Activated naive CD4-positive, alpha-beta T cell treated with Interleukin-2 at 50 U/mL for 16 hours (primary cell): ENCODE measurements around the gene PIEZO1.
"Not testable (repeated sequence)": the region's sequence is repeated elsewhere in the genome, so short reads cannot be mapped to it uniquely, and the experiment has no call there.

Experiments used
- DNase-seq: peaks from one replicate; pipeline ENCODE4 v3.0.0-alpha.2; 2020

PIEZO1 gene

DNA sequence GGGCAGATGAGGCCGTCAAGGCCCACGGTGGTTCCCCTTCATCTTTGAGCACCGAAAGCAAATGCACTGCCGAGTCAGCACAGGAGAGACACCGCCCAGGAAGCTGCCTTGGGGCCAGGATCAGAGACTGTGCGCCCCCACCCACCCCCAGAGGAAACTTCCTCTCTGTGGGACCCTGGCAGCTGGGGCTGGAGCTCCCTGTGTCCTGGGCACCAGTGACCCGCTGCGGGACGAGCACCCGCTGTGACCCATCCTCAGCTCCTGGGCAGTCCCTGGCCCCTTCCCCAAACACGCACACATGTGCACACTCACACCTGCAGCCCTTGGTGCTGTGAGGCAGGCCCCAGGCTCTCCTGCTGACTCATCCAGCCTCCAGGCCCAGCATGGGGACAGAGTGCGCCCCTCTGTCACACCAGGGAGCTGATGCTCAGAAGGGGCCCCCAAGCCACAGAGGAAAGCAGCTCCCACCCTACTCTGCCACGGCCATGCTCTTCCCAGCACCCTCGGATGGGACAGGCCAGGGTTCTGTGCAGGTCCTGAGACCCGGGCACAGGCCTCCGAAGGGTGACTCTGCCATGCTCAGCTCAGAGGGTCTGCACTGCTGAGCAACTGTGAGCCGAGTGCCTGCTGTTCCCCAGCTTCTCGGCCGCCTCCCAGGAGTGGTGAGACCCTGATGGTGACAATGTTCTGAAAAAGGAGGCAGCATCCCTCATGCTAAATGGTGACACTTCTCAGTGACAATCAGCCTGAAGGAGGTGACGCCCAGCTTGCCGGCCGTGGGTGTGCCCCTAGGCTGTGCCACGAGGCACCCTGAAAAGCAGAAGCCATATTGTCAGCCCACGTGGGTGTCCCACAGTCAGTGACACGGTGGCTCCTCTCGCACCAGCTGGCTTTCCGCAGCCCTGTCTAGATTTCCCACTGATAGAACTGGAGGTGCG lies 3.6 kb downstream of the PIEZO1 start:
- DNase-seq, result peak; percentile 82

DNA sequence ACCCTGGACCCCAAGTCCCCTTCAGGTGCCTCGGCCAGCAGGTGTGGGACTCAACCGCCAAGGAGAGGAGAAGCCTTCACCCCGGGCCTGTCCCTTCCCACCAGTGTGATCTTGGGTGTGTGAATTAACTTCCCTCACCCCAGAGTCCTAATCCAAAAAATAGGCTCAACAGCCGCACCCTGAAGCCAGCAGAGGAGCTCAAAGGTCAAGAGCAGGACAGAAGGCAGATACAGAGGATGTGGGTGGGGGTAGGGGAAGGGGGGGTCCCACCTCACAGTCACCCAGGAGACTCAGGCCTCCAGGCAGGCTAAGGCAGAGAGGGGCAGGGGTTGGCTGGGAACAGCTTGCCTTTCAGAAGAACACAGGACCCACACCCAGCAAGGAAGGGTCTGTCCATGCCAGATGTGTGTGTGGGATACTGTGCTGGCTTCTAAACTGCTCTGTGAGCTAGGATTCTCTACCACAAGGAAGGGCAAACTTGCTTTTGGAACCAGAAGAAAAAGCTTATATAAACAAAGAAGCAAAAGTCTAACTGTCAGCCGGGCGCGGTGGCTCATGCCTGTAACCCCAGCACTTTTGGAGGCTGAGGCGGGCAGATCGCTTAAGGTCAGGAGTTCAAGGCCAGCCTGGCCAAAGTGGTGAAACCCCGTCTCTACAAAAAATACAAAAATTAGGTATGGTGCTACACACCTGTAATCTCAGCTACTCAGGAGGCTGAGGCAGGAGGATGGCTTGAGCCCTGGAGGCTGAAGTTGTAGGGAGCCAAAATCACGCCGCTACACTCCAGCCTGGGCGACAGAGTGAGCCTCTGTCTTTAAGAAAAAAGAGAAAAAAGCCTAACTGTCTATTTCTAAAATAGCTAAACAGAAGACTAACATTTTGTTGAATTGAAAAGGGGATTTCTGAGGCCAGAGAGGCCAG lies 4.6 kb downstream of the PIEZO1 start:
- DNase-seq, result no peak

GRCh38 chr16:88779406-88780141 lies 5.4 kb downstream of the PIEZO1 start:
- no peak for DNase-seq

DNA sequence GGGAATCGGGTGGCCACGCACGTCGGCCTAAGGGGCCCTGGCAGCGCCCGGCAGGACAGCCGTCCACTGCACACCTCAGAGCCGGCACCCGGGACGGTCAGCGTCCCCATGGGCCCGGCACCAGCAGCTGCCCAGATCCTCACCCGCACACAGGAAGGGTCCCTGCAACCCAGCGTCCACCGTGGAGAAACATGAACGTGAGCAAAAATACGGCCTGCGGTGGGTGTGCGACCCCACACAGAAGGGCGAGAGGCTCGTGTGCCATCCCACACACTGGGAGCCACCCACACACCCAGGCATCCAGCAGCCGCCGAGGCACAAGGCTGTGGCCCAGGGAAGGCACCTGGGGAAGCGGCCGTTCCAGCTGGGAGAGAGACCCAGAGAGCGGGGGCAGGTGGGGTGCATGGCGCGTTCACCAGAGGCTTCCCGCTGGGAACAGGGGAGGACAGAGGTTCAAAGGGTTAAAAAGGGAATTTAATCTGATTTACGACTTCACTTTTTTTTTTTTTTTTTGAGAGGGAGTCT lies 6.4 kb downstream of the PIEZO1 start:
- DNase-seq, result no peak

GRCh38 chr16:88778271-88778525 lies 6.8 kb downstream of the PIEZO1 start:
- no peak for DNase-seq

DNA sequence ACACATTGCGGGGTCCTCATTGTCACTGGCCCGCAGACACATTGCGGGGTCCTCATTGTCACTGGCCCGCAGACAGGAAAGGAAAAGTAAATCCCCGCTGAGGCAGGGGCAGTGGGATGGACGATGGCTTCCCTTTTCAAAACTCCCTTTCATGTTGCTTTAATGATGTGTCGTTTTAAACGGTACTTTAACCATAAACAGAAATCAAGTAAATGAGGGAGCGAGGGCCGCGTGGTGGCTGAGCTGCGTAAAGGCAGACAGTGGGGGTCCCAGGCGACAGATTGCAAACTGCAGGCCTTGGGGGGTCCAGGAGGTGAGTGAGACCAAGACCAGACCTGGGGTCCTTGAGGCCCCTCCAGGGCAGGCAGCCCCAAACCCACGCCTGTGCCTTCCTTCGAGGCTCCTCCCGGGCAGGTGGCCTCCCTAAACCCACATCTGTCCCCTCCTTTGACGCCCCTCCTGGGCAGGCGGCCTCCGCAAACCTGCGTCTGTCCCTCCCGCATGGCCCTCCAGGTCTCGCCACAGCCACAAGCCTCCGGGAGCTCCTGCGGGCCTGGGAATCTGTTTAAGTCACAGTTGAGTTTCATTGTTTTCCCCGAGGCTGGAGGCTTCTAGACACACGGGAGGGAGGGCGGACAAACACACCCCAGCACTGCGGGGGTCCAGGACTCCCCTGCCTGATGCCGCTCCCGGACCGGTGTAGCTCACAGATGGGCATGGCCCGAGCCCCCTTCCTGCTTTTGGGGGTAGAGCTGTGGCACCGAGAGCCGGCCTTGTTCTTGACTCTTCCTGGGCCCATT lies 7.3 kb downstream of the PIEZO1 start:
- no peak for DNase-seq

GRCh38 chr16:88775825-88776224 lies 9.2 kb downstream of the PIEZO1 start:
- DNase-seq, result no peak

DNA sequence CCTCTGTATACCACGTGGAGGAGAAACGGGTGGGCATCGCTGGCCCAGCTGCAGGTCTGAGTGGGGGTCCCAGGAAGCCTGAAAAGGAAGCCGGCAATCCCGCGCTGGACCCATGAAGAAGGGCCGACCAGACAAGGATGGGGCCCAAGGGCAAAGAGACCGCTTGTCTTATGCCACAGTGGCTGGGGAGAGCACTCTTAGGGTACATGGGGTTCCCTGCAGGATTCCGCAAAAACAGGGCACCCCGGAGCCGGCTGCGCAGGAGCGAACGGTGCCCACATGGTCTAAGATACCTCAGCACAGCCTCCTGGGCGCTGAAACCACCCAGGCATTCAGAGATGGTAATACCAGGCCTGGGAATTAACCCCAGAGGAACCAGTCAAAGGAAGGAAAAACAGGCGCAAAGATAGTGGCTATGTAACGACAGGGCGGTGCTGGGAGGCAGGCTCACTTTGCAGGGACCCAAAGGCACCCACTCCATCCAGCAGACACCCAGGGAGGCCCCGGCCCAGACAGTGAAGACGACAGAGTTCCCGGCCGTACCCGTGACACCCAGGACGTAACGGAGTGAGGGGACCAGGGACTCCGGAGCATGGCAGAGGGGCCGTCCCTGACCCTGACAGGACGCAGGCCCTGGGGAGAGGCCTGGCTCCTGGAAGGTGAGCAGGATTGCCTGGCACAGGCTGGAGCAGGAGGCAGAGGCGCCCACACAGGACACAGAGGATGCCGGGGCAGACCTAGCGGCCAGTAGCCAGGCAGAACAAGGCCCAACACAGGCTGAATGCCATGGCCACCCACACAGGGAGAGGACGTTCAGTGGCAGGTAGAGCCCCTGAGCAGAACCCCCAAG lies 10.3 kb downstream of the PIEZO1 start:
- no peak for DNase-seq

DNA sequence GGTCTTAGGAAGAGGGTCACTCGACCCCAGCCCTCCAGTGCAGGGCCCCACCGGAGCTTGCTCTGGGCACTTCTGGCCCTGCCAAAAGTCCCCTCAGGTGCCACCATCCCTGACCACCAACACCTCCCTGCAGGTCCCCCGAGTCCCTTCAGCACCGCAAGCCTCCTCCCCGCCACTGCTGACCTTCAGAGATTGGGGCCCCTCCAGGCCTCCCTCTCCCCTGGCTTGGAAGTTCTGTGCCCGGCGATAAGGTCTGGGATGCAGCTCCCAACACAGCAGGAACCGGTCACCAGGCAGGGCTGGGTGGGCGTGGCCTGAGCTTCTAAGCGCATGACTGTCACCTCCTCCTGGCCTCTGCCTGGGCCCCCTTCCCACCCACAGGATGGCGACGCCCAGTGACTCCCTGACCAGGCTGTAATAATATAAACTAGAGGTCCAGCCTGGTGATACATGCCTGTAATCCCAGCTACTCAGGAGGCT lies 11.2 kb downstream of the PIEZO1 start:
- DNase-seq, result no peak

DNA sequence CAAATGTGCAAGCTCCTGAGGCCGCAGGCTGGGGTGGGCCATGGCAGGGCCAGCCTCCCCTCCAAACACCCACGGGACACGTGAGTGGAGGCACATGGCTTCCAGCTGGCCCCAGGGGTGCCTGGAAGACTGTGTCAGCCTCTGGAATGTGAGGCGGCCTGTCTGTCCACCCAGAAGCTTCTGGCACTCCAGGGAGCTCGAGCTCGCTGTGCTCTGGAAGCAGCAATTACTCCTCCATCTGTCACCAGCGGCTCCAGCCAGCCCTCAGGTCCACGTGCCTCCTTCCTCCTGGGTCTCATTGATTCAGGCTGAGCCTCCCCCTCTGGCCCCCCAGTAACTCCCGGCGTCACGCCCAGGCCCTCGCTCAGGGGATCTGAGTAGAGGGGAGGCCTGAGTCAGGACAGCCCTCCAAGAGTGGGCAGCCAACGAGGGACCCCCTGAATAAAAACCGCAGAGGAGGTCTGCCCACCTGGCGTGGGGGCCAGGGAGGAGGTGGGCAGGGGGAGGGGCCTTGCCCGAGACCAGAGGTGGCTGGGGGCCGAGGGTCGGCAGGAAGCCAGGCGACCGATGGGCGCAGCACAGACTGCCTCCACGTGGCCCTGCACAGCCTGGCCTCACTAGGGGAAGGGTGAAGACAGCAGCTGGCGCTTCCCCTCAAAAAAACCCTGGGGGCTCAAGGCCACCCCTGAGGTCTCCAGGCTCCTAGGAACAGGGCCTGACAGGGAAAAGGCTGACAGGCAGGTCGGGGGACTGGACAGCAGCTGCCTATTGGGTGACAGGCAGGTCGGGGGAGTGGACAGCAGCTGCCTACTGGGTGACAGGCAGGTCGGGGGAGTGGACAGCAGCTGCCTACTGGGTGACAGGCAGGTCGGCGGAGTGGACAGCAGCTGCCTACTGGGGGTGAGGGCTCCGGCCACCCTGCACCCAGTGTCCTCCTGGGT lies 11.9 kb downstream of the PIEZO1 start:
- no peak for DNase-seq

GRCh38 chr16:88771781-88772180 lies 13.2 kb downstream of the PIEZO1 start:
- DNase-seq, result not testable (repeated sequence)

- no peak for DNase-seq
Observed at GRCh38 chr16:88771294-88771772, 13.7 kb downstream of the PIEZO1 start.

DNA sequence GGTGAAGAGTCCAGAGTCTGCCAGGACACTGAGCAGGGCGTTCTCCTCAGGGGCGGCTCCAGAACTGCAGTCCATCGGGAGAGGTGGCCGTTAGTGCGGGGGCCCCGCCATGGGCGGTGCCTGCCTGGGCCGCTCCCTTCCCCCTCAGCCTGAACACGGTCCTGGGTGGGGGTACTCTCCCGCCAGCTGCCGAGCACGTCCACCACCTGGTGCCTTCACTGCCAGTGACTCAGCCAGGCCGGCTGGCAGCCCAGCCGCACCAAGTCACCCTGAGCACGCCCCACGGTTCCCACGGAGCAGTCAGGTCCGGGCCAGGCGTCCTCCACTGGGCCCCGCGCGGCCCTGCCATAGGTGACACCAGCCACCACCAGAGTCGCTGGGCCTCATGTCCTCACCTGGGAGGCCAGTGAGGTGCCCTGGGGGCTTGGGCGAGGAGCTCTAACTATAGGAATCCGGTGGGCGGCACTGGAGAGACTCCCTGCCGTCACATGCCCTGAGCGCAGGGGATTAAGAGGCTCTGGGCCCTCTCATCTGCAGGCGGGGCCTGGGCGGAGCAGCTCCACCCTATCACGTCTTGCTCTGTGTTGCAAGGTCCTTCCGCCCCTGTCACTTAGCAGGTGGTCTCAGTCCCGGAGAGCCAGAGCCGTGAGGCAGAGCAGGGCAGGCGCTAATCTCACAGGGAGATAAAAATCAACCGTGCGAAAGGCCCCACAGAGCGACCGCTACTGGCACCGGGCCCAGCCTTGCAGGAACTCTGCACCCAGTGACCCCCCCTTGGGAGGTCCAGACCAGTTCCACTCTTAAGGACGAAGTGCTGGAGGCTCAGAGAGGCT lies 14.3 kb downstream of the PIEZO1 start:
- DNase-seq, result no peak

GRCh38 chr16:88769617-88770460 lies 15.2 kb downstream of the PIEZO1 start:
- DNase-seq, result no peak

DNA sequence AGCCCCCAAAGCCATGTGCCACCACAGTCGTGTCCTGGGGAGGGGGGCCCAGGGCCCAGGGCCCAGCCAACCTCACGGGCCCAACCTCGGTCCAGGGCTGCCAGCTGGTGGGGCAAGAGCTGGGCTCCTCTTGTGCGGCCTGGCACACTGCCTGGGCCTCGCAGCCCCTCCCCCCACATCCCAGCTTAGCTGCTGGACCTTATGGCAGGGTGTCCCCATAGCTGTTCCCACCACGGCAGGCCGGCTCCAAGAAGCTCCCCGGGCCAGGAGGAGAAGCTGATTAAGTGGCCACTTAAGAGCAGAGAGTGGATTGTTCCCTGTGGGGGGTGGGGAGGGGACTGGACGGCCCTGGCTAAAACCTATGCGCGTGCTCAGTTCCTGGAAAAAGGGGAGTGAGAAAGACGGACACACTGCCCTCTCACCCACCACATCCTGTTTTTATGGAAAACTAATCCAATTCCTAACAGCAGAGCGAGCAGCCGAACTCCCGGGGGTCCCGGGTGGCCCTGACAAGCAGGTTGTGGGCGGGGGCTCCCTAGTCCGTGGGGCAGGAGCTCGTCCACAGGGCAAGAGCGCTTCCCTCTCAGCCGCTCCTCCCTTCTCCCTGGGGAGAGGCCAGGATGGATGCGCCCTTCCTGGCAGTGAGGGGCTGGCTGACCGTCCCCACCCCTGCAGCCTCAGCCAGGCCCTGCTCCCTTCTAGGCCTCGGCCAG lies 16.8 kb downstream of the PIEZO1 start:
- DNase-seq, result no peak

- no peak for DNase-seq
Observed at GRCh38 chr16:88767546-88768070, 17.4 kb downstream of the PIEZO1 start.

DNA sequence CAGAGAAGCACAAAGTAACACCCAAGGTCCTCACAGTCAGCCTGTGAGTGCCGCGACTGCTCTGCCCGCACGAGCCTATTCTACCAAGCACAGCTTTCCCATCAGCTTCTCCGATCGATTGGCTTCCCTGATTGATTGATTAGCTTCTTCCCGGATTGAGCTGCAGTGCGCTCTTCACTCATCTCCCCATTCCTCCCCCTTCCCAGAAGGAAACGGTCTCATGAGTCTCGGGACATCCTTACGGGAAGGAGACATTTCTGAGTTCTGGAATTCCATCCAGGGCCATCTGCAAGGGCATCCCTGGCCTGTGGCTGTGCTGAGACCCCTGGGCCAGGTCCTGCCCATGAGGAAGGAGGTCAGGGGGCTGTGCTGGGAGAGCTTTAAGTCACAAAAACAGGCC lies 18.0 kb downstream of the PIEZO1 start:
- no peak for DNase-seq
